HG03025 (cell line): Measurements from ENCODE around the gene EFCAB9.
A peak's percentile ranks its signal among the peaks of the same experiment; 100 is the strongest.
"Not testable (repeated sequence)": the region's sequence is repeated elsewhere in the genome, so short reads cannot be mapped to it uniquely, and the experiment has no call there.

Source experiments
- ATAC-seq: cut with Tn5 transposase; IDR thresholded peaks from one replicate; pipeline ENCODE4 v1.9.1; 2021; ENCODE audit warnings: mild to moderate bottlenecking, moderate library complexity; ENCODE audit not compliant: unreplicated experiment, low FRiP score

The EFCAB9 gene

GRCh38 chr5:172187118-172188032, 6.6 kb upstream of the EFCAB9 start:
- ATAC-seq = peak; percentile 16

GRCh38 chr5:172188033-172188892, 5.7 kb upstream of the EFCAB9 start, which contains the start of gene STK10:
Gene STK10 (minus strand): TSS chr5:172188224. CDS start chr5:172188042, 182 bp downstream.
- ATAC-seq = peak; percentile 71

GRCh38 chr5:172188893-172189692, 4.9 kb upstream of the EFCAB9 start:
- no peak for ATAC-seq

- ATAC-seq = no peak
Measured at GRCh38 chr5:172189693-172190296, 4.2 kb upstream of the EFCAB9 start.

GRCh38 chr5:172194985-172195774, 1.2 kb downstream of the EFCAB9 start:
- ATAC-seq = no peak

GRCh38 chr5:172197775-172198174, 3.8 kb downstream of the EFCAB9 start:
- not testable (repeated sequence) for ATAC-seq

- ATAC-seq = no peak
Measured at GRCh38 chr5:172199446-172199845, 5.5 kb downstream of the EFCAB9 start.

- no peak for ATAC-seq
Measured at GRCh38 chr5:172200476-172200875, 6.5 kb downstream of the EFCAB9 start.

- ATAC-seq = not testable (repeated sequence)
Measured at GRCh38 chr5:172205984-172206383, 12.0 kb downstream of the EFCAB9 start.

- ATAC-seq = no peak
Measured at GRCh38 chr5:172207511-172207910, 13.5 kb downstream of the EFCAB9 start.

GRCh38 chr5:172209714-172210113, 15.7 kb downstream of the EFCAB9 start:
- no peak for ATAC-seq

GRCh38 chr5:172211676-172212075, 17.7 kb downstream of the EFCAB9 start:
- no peak for ATAC-seq

- no peak for ATAC-seq
Measured at GRCh38 chr5:172213126-172213525, 19.2 kb downstream of the EFCAB9 start.

GRCh38 chr5:172216345-172216744, 22.4 kb downstream of the EFCAB9 start:
- no peak for ATAC-seq

GRCh38 chr5:172219296-172219695, 25.3 kb downstream of the EFCAB9 start:
- ATAC-seq = no peak

- ATAC-seq = peak; percentile 72
Measured at GRCh38 chr5:172223901-172224873, 30.2 kb downstream of the EFCAB9 start.

GRCh38 chr5:172224996-172225395, 31.0 kb downstream of the EFCAB9 start:
- no peak for ATAC-seq

- ATAC-seq = no peak
Measured at GRCh38 chr5:172229904-172230303, 35.9 kb downstream of the EFCAB9 start.
